Measurements from ENCODE around the gene MAD1L1. TPM values are rescaled to one million over a fixed set of nuclear protein-coding genes. Genes with fewer than 3 reads are reported as not detected.

The MAD1L1 gene
- total and polyA plus RNA-seq, 2 of the 4 experiments (the other 2 are of a cell fraction): 29.0 to 40.9 TPM

DNA sequence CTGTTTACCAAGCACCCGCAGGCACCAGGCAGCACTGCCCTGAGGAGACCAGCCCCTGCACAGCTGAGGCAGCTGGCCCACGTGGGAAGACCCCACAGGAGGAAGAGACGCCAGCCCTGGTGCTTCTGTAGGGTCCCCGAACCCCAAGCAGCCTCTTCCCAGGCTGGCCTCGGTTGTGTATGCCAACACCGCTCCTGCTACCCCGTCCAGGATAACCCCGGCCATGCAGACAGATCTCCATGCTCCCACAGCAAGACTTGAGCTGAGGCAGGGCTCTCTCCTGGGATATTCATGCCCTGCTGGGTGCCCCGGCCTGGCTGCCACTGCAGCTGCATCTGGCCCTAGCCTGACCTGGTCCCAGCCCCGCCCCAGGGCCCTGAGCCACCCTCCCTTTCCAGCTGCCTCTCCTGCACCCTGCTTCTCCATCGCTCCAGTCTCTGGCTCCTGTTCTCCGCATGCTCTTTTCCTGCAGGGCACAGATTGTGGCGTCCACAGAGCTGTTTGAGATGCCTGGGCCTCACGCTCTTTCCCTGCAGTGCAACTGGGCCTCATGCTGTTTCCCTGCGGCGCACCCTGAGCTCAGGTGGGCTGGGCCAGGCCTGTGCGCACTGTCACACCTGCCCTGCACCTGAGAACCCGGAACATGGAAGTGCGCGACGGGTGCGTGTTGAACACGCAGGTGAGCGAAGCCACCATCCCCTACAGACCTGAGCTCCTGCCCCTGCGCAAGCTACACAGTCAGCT is 326.5 kb downstream of the MAD1L1 start:
- Histone ChIP-seq H3K27me3 (ENCODE audit: control insufficient read depth, insufficient read depth, low read length) (no peaks in the 10 kb centered on the region), H3K56ac (ENCODE audit: extremely low read depth, insufficient read depth, low read length) (no peak overlapping the region), H2BK120ac (ENCODE audit: low read depth, low read length) (no peak overlapping the region), H2BK15ac (ENCODE audit: low read depth, low read length) (no peak overlapping the region), H2BK20ac (ENCODE audit: low read depth, low read length) (no peak overlapping the region), H3K9me1 (ENCODE audit: insufficient read depth, low read length) (no peaks in the 10 kb centered on the region), H3K9ac (ENCODE audit: low read depth, low read length) (no peak overlapping the region), H3K4me3 (ENCODE audit: insufficient read depth, low read depth, low read length) (no peak overlapping the region), H3K27ac (ENCODE audit: insufficient read depth, low read length) (no peak overlapping the region), H4K5ac (ENCODE audit: low read depth, low read length) (no peak overlapping the region), H3K4ac (ENCODE audit: low read depth, low read length) (no peak overlapping the region), H2BK5ac (ENCODE audit: low read depth, low read length, poor library complexity, severe bottlenecking) (no peak overlapping the region), H3K9me3 (ENCODE audit: control insufficient read depth, insufficient read depth, low read length) (no peaks in the 10 kb centered on the region), H3K23ac (ENCODE audit: low read depth, low read length) (no peak overlapping the region), H3K36me3 (ENCODE audit: control insufficient read depth, insufficient read depth, low read length) (no peaks in the 10 kb centered on the region), H3K18ac (ENCODE audit: low read depth, low read length) (no peak overlapping the region), H3K4me1 (ENCODE audit: control insufficient read depth, insufficient read depth, low read length) (no peaks in the 10 kb centered on the region), H3K4me2 (ENCODE audit: low read depth, low read length) (no peak overlapping the region), H3K14ac (replicated peaks; ENCODE audit: low read depth, low read length) (no peak overlapping the region), H3K79me1 (ENCODE audit: low read depth in 1 of 2, low read length in 2 of 2) (peaks cover 0 to under 1% of the 10 kb centered on the region in 2 experiments; a peak in 1 of 4 replicates), H2AFZ (replicated peaks; ENCODE audit: low read length, poor library complexity) (no peak overlapping the region), H4K20me1 (ENCODE audit: insufficient read depth, low read length) (no peaks in the 10 kb centered on the region; the same call in 1 of the 2 replicates), H2AK9ac (replicated peaks; ENCODE audit: low read depth, low read length, poor library complexity) (no peak overlapping the region), H4K8ac (ENCODE audit: low read depth in 2 of 2, low read length in 2 of 2) (no peak overlapping the region), H2AK5ac (ENCODE audit: low read depth, low read length) (no peak overlapping the region), H4K91ac (ENCODE audit: insufficient read depth, low read depth, low read length) (no peak overlapping the region)
- TF ChIP-seq MXI1 (IDR thresholded peaks at IDR 0.05; ENCODE audit: borderline replicate concordance, low read depth, low read length): no peak
- TF ChIP-seq RFX5 (IDR thresholded peaks at IDR 0.05; ENCODE audit: low read depth, low read length): no peak
- no peak for TF ChIP-seq USF2 (IDR thresholded peaks at IDR 0.05; ENCODE audit: low read depth, low read length)
- no peak for TF ChIP-seq NFE2L2 (IDR thresholded peaks at IDR 0.05; ENCODE audit: low read depth, low read length)
- TF ChIP-seq, protein P1, sequence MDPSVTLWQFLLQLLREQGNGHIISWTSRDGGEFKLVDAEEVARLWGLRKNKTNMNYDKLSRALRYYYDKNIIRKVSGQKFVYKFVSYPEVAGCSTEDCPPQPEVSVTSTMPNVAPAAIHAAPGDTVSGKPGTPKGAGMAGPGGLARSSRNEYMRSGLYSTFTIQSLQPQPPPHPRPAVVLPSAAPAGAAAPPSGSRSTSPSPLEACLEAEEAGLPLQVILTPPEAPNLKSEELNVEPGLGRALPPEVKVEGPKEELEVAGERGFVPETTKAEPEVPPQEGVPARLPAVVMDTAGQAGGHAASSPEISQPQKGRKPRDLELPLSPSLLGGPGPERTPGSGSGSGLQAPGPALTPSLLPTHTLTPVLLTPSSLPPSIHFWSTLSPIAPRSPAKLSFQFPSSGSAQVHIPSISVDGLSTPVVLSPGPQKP (IDR thresholded peaks at IDR 0.05; ENCODE audit: borderline replicate concordance, low read depth, low read length): no peak
- TF ChIP-seq POLR2A (IDR thresholded peaks at IDR 0.05; ENCODE audit: low read depth, low read length): no peak
- TF ChIP-seq FOS (IDR thresholded peaks at IDR 0.05; ENCODE audit: low read depth, low read length): no peak
- TF ChIP-seq RCOR1 (IDR thresholded peaks at IDR 0.05; ENCODE audit: insufficient replicate concordance, low read length): no peak
- TF ChIP-seq CTCF (conservative IDR thresholded peaks at IDR 0.05; ENCODE audit: low read depth, low read length): no peak
- no peak for TF ChIP-seq BHLHE40 (IDR thresholded peaks at IDR 0.05; ENCODE audit: low read depth, low read length)
- TF ChIP-seq RAD21 (IDR thresholded peaks at IDR 0.05; ENCODE audit: low read length): no peak
- TF ChIP-seq MAFK (IDR thresholded peaks at IDR 0.05; ENCODE audit: low read depth, low read length): no peak
- TF ChIP-seq MAZ (IDR thresholded peaks at IDR 0.05; ENCODE audit: borderline replicate concordance, low read depth, low read length): no peak
- TF ChIP-seq CEBPB (IDR thresholded peaks at IDR 0.05; ENCODE audit: low read depth, low read length): no peak
- TF ChIP-seq CHD1 (IDR thresholded peaks at IDR 0.05; ENCODE audit: low read depth, low read length): no peak
- TF ChIP-seq SMC3 (IDR thresholded peaks at IDR 0.05; ENCODE audit: low read depth, low read length): no peak
- DNase-seq: no peak
- dilution Hi-C loops (cut with HindIII; ENCODE audit: low sequenced_read_pairs, unreplicated experiment) (no loop called here), intact Hi-C loops (cut with micrococcal nuclease) (no loop called here), in situ Hi-C loops (cut with MboI; ENCODE audit: low sequenced_read_pairs) (no loop called here)
- 97% methylated on average over 23 of the region's 25 CpGs; no CpG with 5 or more reads in 1 of the 2 experiments for WGBS, 2 experiments (ENCODE audit: extremely low coverage in 2 of 2, insufficient read length in 1 of 2)
- no TSS peak for BruUV-seq (replicated peaks)
- no peak for ATAC-seq (ENCODE audit: low read depth)
- POLR2A ChIA-PET (ENCODE audit: unreplicated experiment): no interaction called here
- CTCF ChIA-PET: no interaction called here
